ENCODE results near the gene LRP1. TPM values are rescaled to one million over a fixed set of nuclear protein-coding genes. Genes with fewer than 3 reads are reported as not detected.

LRP1 gene
- total RNA-seq, 2 donors from 2014 or later = 3.8 to 11.6 TPM

DNA sequence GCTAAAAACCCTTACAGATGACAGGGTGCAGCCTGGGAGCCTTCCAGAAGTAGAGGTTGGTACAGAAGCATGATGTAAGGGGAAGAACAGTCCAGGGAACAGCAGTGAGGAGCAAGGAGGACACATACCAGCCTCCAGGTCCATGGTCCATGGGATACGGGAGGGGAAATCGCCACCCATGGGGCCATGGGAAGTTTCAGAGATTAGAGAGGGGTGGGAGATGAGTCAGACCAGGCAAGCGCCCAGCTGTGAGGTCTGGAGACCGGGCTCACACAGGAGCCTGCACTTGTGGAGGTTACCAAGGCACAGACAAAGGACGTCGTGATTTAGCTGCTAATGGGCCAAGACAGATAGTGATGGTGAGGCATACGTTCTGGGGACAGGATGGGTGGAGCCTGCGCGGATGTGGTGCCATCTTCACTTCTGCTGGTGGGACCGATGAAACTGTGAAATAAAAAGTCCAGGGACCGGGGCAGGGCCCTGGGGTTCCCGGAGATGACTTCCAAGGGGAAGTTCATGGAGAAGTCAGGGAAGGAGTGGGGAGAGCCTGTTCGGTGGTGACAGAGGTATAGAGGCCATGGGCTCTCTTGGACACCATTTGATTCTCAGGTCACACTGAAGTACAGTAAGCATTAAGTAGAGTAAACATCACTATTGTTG is 36.8 kb downstream of the LRP1 start:
- DNase-seq (no peak), ATAC-seq (no peak)
- peaks cover 10% of the 10 kb centered on the region for H3K36me3 Mint-ChIP-seq (ENCODE audit: low read depth)
- H3K4me3 Mint-ChIP-seq = no peak overlapping the region
- H3K27me3 Mint-ChIP-seq = peaks cover 12% of the 10 kb centered on the region
- no peaks in the 10 kb centered on the region for H3K9me3 ChIP-seq (ENCODE audit: control insufficient read depth, low read length, poor library complexity, severe bottlenecking)
- H3K4me1 Mint-ChIP-seq = peaks cover 13% of the 10 kb centered on the region
- no peak overlapping the region for H3K27ac Mint-ChIP-seq

DNA sequence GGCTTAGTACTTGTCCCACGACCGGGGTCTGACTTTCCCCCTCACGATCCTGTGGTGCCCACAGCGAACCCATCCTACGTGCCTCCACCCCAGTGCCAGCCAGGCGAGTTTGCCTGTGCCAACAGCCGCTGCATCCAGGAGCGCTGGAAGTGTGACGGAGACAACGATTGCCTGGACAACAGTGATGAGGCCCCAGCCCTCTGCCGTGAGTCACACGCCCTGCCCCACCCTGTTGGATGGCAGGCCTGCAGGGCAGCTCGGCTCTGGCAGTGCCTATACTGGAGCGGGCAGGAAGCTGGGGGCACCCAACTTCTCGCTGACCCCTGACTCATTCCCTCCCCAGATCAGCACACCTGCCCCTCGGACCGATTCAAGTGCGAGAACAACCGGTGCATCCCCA is 37.5 kb downstream of the LRP1 start:
- H3K4me3 Mint-ChIP-seq = no peak overlapping the region
- H3K27me3 Mint-ChIP-seq = peaks cover 12% of the 10 kb centered on the region
- DNase-seq = no peak
- peaks cover 6% of the 10 kb centered on the region for H3K36me3 Mint-ChIP-seq (ENCODE audit: low read depth)
- ATAC-seq = no peak
- no peaks in the 10 kb centered on the region for H3K9me3 ChIP-seq (ENCODE audit: control insufficient read depth, low read length, poor library complexity, severe bottlenecking)
- H3K4me1 Mint-ChIP-seq = peaks cover 11% of the 10 kb centered on the region
- no peak overlapping the region for H3K27ac Mint-ChIP-seq

DNA sequence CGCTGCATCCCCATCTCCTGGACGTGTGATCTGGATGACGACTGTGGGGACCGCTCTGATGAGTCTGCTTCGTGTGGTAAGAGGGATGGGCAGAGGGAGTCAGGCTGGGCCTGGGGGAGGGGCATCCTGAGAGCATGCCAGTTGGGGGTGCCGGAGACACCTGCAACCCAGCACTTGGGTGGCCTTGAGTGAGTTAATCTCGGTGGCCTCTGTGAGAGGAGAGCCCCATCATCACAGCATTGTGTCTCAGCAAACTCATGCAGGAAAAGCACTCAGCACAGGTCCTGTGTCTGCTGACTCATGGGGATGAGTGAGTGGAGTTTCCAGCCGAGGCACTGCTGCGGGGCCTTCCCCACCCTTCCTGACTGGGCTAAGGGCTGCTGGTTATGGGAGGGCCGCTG is 38.7 kb downstream of the LRP1 start:
- DNase-seq = no peak
- H3K4me3 Mint-ChIP-seq = no peak overlapping the region
- no peak overlapping the region for H3K27ac Mint-ChIP-seq
- no peaks in the 10 kb centered on the region for H3K36me3 Mint-ChIP-seq (ENCODE audit: low read depth)
- H3K27me3 Mint-ChIP-seq = peaks cover 5% of the 10 kb centered on the region
- H3K4me1 Mint-ChIP-seq = peaks cover 8% of the 10 kb centered on the region
- no peak for ATAC-seq
- H3K9me3 ChIP-seq (ENCODE audit: control insufficient read depth, low read length, poor library complexity, severe bottlenecking) = no peaks in the 10 kb centered on the region

DNA sequence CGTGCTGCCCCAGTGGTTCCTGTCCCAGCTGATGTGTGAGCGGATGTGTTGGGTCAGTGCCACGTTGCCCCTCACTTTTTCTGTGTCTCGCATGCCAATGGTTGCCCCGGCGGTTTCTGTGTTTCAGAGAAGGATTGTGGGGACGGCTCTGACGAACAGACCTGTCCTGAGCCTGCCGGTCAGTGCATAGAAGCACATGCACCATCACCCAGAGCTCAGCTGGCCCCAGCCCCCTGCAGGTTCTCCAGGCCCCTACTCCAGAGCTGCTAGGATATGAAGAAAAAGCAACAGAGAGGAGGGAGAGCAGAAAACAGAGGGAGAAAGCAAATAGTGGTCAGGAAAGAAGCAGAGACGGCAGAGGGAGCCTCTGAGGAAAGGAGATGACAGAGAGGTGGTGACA is 39.8 kb downstream of the LRP1 start:
- H3K4me1 Mint-ChIP-seq = peaks cover 8% of the 10 kb centered on the region
- H3K27ac Mint-ChIP-seq = no peak overlapping the region
- no peak overlapping the region for H3K4me3 Mint-ChIP-seq
- peaks cover 10% of the 10 kb centered on the region for H3K27me3 Mint-ChIP-seq
- ATAC-seq (no peak), DNase-seq (no peak)
- H3K36me3 Mint-ChIP-seq (ENCODE audit: low read depth) = peaks cover under 1% of the 10 kb centered on the region
- no peaks in the 10 kb centered on the region for H3K9me3 ChIP-seq (ENCODE audit: control insufficient read depth, low read length, poor library complexity, severe bottlenecking)

DNA sequence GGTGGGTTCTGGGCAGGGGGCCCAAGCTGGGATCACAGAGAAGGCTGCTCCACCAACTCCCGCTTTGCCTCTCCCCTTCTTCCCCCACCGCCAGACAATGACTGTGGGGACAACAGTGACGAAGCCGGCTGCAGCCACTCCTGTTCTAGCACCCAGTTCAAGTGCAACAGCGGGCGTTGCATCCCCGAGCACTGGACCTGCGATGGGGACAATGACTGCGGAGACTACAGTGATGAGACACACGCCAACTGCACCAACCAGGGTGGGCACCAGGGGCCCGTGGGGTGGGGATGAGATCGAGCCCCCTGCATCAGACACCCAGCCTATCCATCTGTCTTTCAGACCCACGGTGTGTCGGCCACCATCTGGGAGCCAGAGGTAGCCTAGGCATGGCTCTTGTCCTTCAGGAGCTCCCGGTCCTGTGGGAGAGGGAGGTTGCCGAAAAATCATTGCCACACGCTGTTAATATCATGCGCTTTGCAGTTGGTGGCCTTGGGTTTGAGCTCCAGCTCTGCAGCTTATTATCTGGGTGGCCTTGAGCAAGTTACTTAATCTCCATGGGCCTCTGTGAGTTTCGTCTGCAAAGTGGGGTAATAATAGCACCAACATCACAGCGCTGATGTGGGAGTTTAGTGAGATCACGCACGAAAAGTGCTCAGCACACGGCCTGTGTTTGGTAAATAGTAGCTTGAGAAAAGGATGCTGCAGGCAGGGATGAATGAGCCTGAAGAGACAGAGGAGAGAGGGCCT is 40.9 kb downstream of the LRP1 start:
- DNase-seq = no peak
- Mint-ChIP-seq H3K27me3 (peaks cover 14% of the 10 kb centered on the region), H3K27ac (no peak overlapping the region)

DNA sequence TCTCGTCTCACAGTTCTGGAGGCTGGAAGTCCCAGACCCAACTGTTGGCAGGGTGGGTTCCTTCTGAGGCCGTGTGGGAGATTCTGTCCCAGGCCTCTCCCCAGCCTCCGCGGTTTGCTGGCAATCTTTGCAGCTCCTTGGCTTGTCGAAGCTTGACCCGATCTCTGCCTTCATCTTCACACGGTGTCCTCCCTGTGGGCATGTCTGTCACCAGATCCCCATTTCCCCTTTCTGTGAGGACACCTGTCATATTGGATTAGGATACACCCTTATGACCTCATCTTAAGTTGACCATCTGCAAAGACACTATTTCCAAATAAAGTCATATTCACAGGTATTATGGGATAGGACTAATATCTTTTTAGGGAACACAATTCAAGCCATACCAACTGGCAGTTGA is 41.7 kb downstream of the LRP1 start:
- H3K4me3 Mint-ChIP-seq = no peak overlapping the region
- peaks cover 2% of the 10 kb centered on the region for H3K36me3 Mint-ChIP-seq (ENCODE audit: low read depth)
- H3K4me1 Mint-ChIP-seq = peaks cover 3% of the 10 kb centered on the region
- H3K9me3 ChIP-seq (ENCODE audit: control insufficient read depth, low read length, poor library complexity, severe bottlenecking) = no peaks in the 10 kb centered on the region
- DNase-seq (no peak), ATAC-seq (no peak)
- H3K27ac Mint-ChIP-seq = no peak overlapping the region
- H3K27me3 Mint-ChIP-seq = peaks cover 11% of the 10 kb centered on the region

More for the DNA sequence above, 40.9 kb downstream of the LRP1 start:
- H3K4me3 Mint-ChIP-seq = no peak overlapping the region
- H3K4me1 Mint-ChIP-seq = peaks cover 8% of the 10 kb centered on the region
- peaks cover 2% of the 10 kb centered on the region for H3K36me3 Mint-ChIP-seq (ENCODE audit: low read depth)
- ATAC-seq = no peak
- H3K9me3 ChIP-seq (ENCODE audit: control insufficient read depth, low read length, poor library complexity, severe bottlenecking) = no peaks in the 10 kb centered on the region

DNA sequence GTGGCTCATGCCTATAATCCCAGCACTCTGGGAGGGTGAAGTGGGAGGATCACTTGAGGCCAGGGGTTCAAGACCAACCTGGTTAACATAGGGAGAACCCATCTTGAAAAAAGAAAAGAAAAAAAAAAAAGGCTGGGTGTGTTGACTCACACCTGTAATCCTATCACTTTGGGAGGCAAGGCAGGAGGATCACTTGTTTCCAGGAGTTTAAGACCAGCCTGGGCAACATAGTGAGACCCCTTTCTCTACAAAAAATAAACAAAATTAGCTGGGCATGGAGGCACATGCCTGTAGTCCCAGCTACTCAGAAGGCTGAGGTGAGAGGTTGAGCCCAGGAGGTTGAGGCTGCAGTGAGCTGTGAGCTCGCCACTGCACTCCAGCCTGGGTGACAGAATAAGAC is 42.1 kb downstream of the LRP1 start:
- ATAC-seq = no peak
- no peaks in the 10 kb centered on the region for H3K9me3 ChIP-seq (ENCODE audit: control insufficient read depth, low read length, poor library complexity, severe bottlenecking)
- no peak overlapping the region for H3K27ac Mint-ChIP-seq
- H3K4me1 Mint-ChIP-seq = peaks cover 2% of the 10 kb centered on the region
- no peak for DNase-seq
- H3K4me3 Mint-ChIP-seq = no peak overlapping the region
- H3K27me3 Mint-ChIP-seq = peaks cover 9% of the 10 kb centered on the region
- peaks cover 2% of the 10 kb centered on the region for H3K36me3 Mint-ChIP-seq (ENCODE audit: low read depth)

DNA sequence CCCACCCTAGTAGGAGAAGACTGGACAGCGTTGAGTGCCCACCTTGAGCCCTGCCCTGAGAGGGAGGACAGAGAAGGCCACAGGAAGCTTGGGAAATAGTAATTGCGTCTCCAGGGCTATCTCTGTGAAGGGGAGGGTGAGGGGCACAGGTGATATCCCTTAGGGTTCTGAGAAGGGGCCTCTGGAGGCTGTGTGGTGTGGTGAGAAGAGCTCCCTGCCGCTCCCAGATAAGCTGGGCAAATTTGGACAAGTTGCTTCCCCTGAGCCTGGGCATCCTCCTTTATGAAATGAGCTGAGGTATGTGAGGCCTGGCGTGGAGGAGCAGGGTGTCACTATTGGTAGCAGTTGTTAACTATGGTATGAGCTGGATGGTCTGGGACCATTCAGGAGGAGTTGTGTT is 42.6 kb downstream of the LRP1 start:
- H3K36me3 Mint-ChIP-seq (ENCODE audit: low read depth) = peaks cover 2% of the 10 kb centered on the region

DNA sequence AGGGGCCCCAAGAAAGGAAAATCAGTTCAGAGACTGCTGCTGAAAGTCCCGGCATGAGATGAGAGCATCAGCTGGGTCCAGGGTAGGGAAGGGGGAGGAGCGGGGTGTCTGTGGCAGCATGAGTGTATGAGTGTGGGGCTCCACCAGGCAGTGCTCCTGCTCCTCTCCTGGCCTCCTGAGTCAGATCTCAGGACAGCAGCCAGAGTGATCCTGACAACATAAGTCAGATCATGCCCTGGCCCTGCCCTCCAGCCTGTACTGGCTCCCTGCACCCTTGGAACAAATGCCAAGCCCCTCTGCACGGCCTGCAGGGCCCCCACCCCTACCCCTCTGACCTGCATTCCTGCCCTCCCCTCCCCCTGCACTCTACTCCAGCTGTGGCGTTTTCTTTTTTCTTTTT is 43.4 kb downstream of the LRP1 start:
- no peaks in the 10 kb centered on the region for H3K9me3 ChIP-seq (ENCODE audit: control insufficient read depth, low read length, poor library complexity, severe bottlenecking)
- Mint-ChIP-seq H3K4me3 (no peak overlapping the region), H3K27ac (peak overlapping the region; percentile 41), H3K36me3 (ENCODE audit: low read depth) (peaks cover 2% of the 10 kb centered on the region), H3K27me3 (peaks cover 9% of the 10 kb centered on the region), H3K4me1 (peaks cover 2% of the 10 kb centered on the region)
- DNase-seq (no peak), ATAC-seq (no peak)

More for the DNA sequence above, 42.6 kb downstream of the LRP1 start:
- Mint-ChIP-seq H3K4me1 (peaks cover 2% of the 10 kb centered on the region), H3K4me3 (no peak overlapping the region), H3K27ac (peak overlapping the region; percentile 41), H3K27me3 (peaks cover 9% of the 10 kb centered on the region)
- no peak for DNase-seq
- no peak for ATAC-seq
- no peaks in the 10 kb centered on the region for H3K9me3 ChIP-seq (ENCODE audit: control insufficient read depth, low read length, poor library complexity, severe bottlenecking)

DNA sequence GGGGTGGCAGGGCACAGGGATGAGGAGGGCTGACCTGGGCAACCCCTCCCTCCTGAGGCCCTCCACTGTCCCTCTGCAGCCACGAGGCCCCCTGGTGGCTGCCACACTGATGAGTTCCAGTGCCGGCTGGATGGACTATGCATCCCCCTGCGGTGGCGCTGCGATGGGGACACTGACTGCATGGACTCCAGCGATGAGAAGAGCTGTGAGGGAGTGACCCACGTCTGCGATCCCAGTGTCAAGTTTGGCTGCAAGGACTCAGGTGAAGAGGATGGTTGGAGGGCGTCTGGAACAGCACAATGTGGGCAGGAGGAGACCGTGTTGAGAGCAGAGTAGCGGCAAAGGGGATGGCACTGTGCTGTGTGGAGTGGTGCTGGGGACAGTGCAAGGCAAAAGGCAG is 44.8 kb downstream of the LRP1 start:
- H3K27me3 Mint-ChIP-seq = peaks cover 9% of the 10 kb centered on the region
- no peaks in the 10 kb centered on the region for H3K9me3 ChIP-seq (ENCODE audit: control insufficient read depth, low read length, poor library complexity, severe bottlenecking)
- peaks cover 2% of the 10 kb centered on the region for H3K36me3 Mint-ChIP-seq (ENCODE audit: low read depth)
- no peaks in the 10 kb centered on the region for H3K4me1 Mint-ChIP-seq
- peak overlapping the region; percentile 72 for H3K27ac Mint-ChIP-seq
- ATAC-seq = no peak
- DNase-seq = no peak
- H3K4me3 Mint-ChIP-seq = no peak overlapping the region

DNA sequence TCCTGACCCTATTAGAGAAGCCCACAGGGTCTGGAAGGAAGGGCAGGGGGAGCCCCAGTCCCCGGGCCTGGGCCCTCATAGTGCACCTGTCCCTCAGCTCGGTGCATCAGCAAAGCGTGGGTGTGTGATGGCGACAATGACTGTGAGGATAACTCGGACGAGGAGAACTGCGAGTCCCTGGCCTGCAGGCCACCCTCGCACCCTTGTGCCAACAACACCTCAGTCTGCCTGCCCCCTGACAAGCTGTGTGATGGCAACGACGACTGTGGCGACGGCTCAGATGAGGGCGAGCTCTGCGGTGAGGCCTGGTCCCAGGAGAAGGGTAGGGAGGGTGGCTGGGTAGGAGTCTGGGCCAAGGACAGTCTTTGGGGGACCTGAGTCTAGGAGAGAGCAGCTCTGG is 45.4 kb downstream of the LRP1 start:
- no peaks in the 10 kb centered on the region for H3K4me1 Mint-ChIP-seq
- no peak for DNase-seq

DNA sequence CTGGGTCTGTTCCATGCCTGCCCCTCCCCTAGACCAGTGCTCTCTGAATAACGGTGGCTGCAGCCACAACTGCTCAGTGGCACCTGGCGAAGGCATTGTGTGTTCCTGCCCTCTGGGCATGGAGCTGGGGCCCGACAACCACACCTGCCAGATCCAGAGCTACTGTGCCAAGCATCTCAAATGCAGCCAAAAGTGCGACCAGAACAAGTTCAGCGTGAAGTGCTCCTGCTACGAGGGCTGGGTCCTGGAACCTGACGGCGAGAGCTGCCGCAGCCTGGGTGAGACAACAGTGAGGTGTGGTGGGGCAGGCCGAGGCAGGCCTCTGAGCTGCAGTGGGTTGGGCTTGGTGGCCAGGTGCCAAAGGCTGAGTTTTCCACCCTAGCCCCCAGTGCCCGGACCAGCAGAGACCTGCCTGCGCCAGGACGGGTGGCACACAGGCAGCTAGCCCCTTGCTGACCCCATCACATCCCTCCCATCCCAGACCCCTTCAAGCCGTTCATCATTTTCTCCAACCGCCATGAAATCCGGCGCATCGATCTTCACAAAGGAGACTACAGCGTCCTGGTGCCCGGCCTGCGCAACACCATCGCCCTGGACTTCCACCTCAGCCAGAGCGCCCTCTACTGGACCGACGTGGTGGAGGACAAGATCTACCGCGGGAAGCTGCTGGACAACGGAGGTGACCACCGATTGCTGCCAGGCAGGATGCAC is 47.3 kb downstream of the LRP1 start:
- H3K36me3 Mint-ChIP-seq (ENCODE audit: low read depth) = peaks cover 2% of the 10 kb centered on the region
- H3K4me3 Mint-ChIP-seq = no peak overlapping the region
- H3K4me1 Mint-ChIP-seq = peaks cover 3% of the 10 kb centered on the region
- no peak for ATAC-seq
- H3K9me3 ChIP-seq (ENCODE audit: control insufficient read depth, low read length, poor library complexity, severe bottlenecking) = no peaks in the 10 kb centered on the region
- peak in 1 of 3 donors; percentile 30 for DNase-seq
- no peak overlapping the region for H3K27ac Mint-ChIP-seq
- peaks cover 9% of the 10 kb centered on the region for H3K27me3 Mint-ChIP-seq

More for the DNA sequence above, 45.4 kb downstream of the LRP1 start:
- Mint-ChIP-seq H3K27me3 (peaks cover 9% of the 10 kb centered on the region), H3K4me3 (no peak overlapping the region), H3K36me3 (ENCODE audit: low read depth) (peaks cover 2% of the 10 kb centered on the region), H3K27ac (no peak overlapping the region)
- no peaks in the 10 kb centered on the region for H3K9me3 ChIP-seq (ENCODE audit: control insufficient read depth, low read length, poor library complexity, severe bottlenecking)
- no peak for ATAC-seq

DNA sequence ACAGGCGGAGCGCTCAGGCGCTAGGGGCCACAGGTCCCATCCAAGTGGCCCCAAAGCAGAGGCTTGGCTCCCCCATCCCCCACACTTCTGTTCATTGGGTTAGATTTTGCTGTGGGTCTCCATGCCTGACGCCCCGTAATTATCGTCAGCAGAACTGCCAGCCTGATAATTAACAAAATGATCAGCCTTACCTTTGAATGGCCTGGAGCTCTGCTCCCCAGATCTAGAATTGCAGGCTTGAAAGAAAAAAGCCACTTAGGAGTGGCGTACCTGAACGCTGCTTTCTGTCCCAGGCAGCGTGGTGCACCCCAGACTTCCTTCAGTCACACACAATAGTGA is 47.8 kb downstream of the LRP1 start:
- DNase-seq (no peak), ATAC-seq (no peak)
- H3K4me1 Mint-ChIP-seq = peaks cover 3% of the 10 kb centered on the region
- no peak overlapping the region for H3K27ac Mint-ChIP-seq
- H3K9me3 ChIP-seq (ENCODE audit: control insufficient read depth, low read length, poor library complexity, severe bottlenecking) = no peaks in the 10 kb centered on the region
- peaks cover 9% of the 10 kb centered on the region for H3K27me3 Mint-ChIP-seq
- H3K4me3 Mint-ChIP-seq = no peak overlapping the region
- H3K36me3 Mint-ChIP-seq (ENCODE audit: low read depth) = peaks cover 2% of the 10 kb centered on the region

Measured in T-helper 17 cell (primary cell).